Measurements from ENCODE around the gene FAM20C. TPM values are rescaled to one million over a fixed set of nuclear protein-coding genes. Genes with fewer than 3 reads are reported as not detected.

The FAM20C gene
- total and polyA plus RNA-seq, 2 donors (not counting 3 experiments of a cell fraction or from before 2014, with no cell fraction given) = 14.2 to 34.5 TPM

DNA sequence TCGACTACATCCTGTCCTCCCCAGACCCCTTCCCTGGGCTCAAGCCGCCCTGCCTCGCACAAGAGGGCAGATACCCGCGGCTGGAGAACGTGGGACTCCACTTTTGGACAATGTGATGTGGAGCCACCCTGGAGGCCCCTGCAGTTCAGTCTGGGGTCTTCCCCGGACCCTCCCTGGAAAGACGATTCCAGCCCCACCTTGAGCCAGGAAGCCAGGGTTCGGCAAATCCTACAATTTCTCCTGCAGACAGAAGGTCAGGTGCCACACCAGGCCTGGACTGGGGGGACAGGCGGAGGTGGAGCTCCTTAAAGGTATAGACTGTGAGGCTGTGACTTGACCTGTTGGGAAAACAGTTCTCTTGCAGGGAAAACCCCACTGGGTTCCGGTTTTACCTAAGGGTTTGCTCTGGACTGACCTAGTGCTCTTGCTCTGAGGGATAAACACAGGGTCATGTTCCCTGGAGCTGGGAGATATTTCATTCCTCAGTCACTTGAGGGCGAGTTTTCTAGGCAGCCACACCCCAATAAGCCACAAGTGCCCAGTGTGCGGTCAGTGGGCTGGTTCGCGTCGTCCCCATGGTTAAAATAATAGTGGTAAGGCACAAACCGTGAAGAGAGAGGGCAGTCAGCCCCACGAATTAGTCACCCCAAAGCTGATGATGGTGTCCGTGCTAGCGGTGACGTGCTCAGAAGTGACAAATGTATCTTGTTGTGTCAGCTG lies 99.2 kb downstream of the FAM20C start:
- peaks cover 31 to 46% of the 10 kb centered on the region in 2 experiments for H3K27me3 ChIP-seq (ENCODE audit: control insufficient read depth in 2 of 2, insufficient read depth in 2 of 2, low read length in 2 of 2)
- no peak overlapping the region for H3K4me3 ChIP-seq (replicated peaks in 1 of 3; ENCODE audit: insufficient read depth in 1 of 3, low read depth in 1 of 3, low read length in 3 of 3)
- DNase-seq (ENCODE audit: low read depth, low spot score) (no peak), FAIRE-seq (no peak)
- no peaks in the 10 kb centered on the region for H3K9me1 ChIP-seq (replicated peaks; ENCODE audit: control insufficient read depth, extremely low read depth, insufficient read depth, low read length)
- POLR2A ChIA-PET = no interaction called here
- H2AFZ ChIP-seq (ENCODE audit: low read depth, low read length) = no peak overlapping the region
- CTCF ChIA-PET = no interaction called here
- TF ChIP-seq, protein P1, sequence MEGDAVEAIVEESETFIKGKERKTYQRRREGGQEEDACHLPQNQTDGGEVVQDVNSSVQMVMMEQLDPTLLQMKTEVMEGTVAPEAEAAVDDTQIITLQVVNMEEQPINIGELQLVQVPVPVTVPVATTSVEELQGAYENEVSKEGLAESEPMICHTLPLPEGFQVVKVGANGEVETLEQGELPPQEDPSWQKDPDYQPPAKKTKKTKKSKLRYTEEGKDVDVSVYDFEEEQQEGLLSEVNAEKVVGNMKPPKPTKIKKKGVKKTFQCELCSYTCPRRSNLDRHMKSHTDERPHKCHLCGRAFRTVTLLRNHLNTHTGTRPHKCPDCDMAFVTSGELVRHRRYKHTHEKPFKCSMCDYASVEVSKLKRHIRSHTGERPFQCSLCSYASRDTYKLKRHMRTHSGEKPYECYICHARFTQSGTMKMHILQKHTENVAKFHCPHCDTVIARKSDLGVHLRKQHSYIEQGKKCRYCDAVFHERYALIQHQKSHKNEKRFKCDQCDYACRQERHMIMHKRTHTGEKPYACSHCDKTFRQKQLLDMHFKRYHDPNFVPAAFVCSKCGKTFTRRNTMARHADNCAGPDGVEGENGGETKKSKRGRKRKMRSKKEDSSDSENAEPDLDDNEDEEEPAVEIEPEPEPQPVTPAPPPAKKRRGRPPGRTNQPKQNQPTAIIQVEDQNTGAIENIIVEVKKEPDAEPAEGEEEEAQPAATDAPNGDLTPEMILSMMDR (IDR thresholded peaks at IDR 0.05; ENCODE audit: extremely low read depth in 1 of 2, insufficient read depth in 1 of 2, low read depth in 1 of 2, low read length in 2 of 2) = no peak
- TF ChIP-seq EZH2 (IDR thresholded peaks at IDR 0.05; ENCODE audit: borderline replicate concordance, low read depth, low read length, severe bottlenecking) (no peak), POLR2AphosphoS5 (IDR thresholded peaks at IDR 0.05; ENCODE audit: insufficient read depth, low read depth, low read length) (no peak), POLR2A (IDR thresholded peaks at IDR 0.05; ENCODE audit: low read depth, low read length) (no peak), GATA2 (IDR thresholded peaks at IDR 0.05; ENCODE audit: insufficient read depth, insufficient read length, low read depth, low read length) (no peak), MYC (IDR thresholded peaks at IDR 0.05; ENCODE audit: low read depth, low read length) (no peak), JUN (IDR thresholded peaks at IDR 0.05; ENCODE audit: borderline replicate concordance, insufficient read depth, insufficient read length, low read depth) (no peak), FOS (IDR thresholded peaks at IDR 0.05; ENCODE audit: borderline replicate concordance, insufficient read depth, low read length) (no peak)
- TF ChIP-seq, protein P2, sequence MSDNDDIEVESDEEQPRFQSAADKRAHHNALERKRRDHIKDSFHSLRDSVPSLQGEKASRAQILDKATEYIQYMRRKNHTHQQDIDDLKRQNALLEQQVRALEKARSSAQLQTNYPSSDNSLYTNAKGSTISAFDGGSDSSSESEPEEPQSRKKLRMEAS (IDR thresholded peaks at IDR 0.05; ENCODE audit: insufficient read depth, insufficient read length) = no peak
- no peaks in the 10 kb centered on the region for H3K9me3 ChIP-seq (replicated peaks; ENCODE audit: control insufficient read depth, insufficient read depth, low read length)
- no peaks in the 10 kb centered on the region for H4K20me1 ChIP-seq (replicated peaks; ENCODE audit: control insufficient read depth, extremely low read depth, insufficient read depth, low read length)
- no peak overlapping the region for H3K9ac ChIP-seq (replicated peaks; ENCODE audit: extremely low read depth, insufficient read depth, low read length)
- no peaks in the 10 kb centered on the region for H3K36me3 ChIP-seq (ENCODE audit: control insufficient read depth in 2 of 2, extremely low read depth in 1 of 2, insufficient read depth in 2 of 2, low read length in 2 of 2)
- no peaks in the 10 kb centered on the region for H3K4me1 ChIP-seq (ENCODE audit: control insufficient read depth, extremely low read depth, insufficient read depth, low read length)
- no peaks in the 10 kb centered on the region for H3K79me2 ChIP-seq (ENCODE audit: control insufficient read depth, insufficient read depth, low read length)
- no peak overlapping the region for H3K4me2 ChIP-seq (ENCODE audit: insufficient read depth, low read length)
- dilution Hi-C loops (cut with MboI; ENCODE audit: extremely low pct_ligation_motif_present, low sequenced_read_pairs) (no loop called here), intact Hi-C loops (cut with micrococcal nuclease) (no loop called here)
- BruUV-seq (replicated peaks) = no TSS peak
- H3K27ac ChIP-seq (ENCODE audit: insufficient read depth, low read depth, low read length) = no peak overlapping the region
